NB4 (cell line): Measurements from ENCODE around the gene CTNNA2.

Experiments used
- POLR2A ChIP-seq: IDR thresholded peaks from 2 replicates; pipeline ENCODE4 v1.6.1; 2011; ENCODE audit warnings: mild to moderate bottlenecking; ENCODE audit not compliant: insufficient read length; ENCODE audit errors: extremely low read depth
- TF ChIP-seq, protein P1 (sequence below): IDR thresholded peaks from one replicate; pipeline ENCODE4 v1.5.1; 2012; ENCODE audit warnings: low read depth, low read length
- TF ChIP-seq, protein P2 (sequence below): IDR thresholded peaks from 2 replicates; pipeline ENCODE4 v1.6.1; 2011; ENCODE audit warnings: low read depth, low read length

DNA sequence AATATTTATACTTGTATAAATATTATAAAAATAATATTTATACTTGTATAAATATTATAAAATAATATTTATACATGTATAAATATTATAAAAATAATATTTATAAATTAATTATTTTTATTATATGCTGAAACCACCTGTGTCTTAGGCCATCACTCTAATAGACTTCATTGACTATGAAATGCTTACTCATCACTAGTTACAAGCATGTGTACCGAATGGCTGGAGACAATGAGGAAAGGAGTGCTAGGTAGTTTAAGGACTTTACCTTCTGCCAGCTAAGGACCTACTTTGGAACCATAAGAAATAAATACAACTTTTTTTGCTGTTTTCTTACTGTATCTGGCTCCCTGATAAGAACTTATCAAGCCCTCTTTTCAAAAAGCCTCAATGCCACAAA lies 562.9 kb downstream of the CTNNA2 start:
- TF ChIP-seq, protein P1, sequence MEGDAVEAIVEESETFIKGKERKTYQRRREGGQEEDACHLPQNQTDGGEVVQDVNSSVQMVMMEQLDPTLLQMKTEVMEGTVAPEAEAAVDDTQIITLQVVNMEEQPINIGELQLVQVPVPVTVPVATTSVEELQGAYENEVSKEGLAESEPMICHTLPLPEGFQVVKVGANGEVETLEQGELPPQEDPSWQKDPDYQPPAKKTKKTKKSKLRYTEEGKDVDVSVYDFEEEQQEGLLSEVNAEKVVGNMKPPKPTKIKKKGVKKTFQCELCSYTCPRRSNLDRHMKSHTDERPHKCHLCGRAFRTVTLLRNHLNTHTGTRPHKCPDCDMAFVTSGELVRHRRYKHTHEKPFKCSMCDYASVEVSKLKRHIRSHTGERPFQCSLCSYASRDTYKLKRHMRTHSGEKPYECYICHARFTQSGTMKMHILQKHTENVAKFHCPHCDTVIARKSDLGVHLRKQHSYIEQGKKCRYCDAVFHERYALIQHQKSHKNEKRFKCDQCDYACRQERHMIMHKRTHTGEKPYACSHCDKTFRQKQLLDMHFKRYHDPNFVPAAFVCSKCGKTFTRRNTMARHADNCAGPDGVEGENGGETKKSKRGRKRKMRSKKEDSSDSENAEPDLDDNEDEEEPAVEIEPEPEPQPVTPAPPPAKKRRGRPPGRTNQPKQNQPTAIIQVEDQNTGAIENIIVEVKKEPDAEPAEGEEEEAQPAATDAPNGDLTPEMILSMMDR = no peak
- TF ChIP-seq, protein P2, sequence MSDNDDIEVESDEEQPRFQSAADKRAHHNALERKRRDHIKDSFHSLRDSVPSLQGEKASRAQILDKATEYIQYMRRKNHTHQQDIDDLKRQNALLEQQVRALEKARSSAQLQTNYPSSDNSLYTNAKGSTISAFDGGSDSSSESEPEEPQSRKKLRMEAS = no peak
- TF ChIP-seq POLR2A = no peak
